Gastroesophageal sphincter (tissue), 3 donors: ENCODE results near the gene TWIST2.

Experiments used
- CTCF ChIP-seq, 4 experiments: fragments of 200-600 bp in 2 of 4; fragments of 450-650 bp in 2 of 4; sonication (generic) in 1 of 4; IDR thresholded peaks; one replicate each; pipeline ENCODE4 v1.5.1; 2017 to 2019; ENCODE audit warnings: antibody characterized with exemption in 4 of 4, mild to moderate bottlenecking in 2 of 4, moderate library complexity in 2 of 4
- EP300 ChIP-seq: sonication (generic); formaldehyde crosslinking; IDR thresholded peaks from one replicate; pipeline ENCODE4 v1.6.1; 2017; ENCODE audit warnings: antibody characterized with exemption, mild to moderate bottlenecking
- POLR2A ChIP-seq, 2 donors: fragments of 450-650 bp; IDR thresholded peaks; one replicate each; pipeline ENCODE4 v1.6.1; 2017; ENCODE audit warnings: antibody characterized with exemption in 2 of 2, mild to moderate bottlenecking in 2 of 2, moderate library complexity in 1 of 2
- POLR2AphosphoS5 ChIP-seq: sonication (generic); formaldehyde crosslinking; IDR thresholded peaks from one replicate; pipeline ENCODE4 v1.6.1; 2017; ENCODE audit warnings: antibody characterized with exemption

- TF ChIP-seq CTCF (IDR thresholded peaks at IDR 0.05) (no peak), POLR2A (IDR thresholded peaks at IDR 0.05) (no peak), POLR2AphosphoS5 (no peak), EP300 (no peak)
Observed at GRCh38 chr2:238813109-238813508, 34.8 kb upstream of the TWIST2 start.
